Fibroblast of villous mesenchyme (primary cell): ENCODE data around the gene MAP1A. TPM values are rescaled to one million over a fixed set of nuclear protein-coding genes. Genes with fewer than 3 reads are reported as not detected.

Experiments used
- DNase-seq: peaks from one replicate; pipeline ENCODE4 v3.0.0-alpha.2; 2010; ENCODE audit warnings: low read depth
- H3K4me3 ChIP-seq: 2 replicates; pipeline ENCODE4 v1.5.1; 2011; ENCODE audit warnings: low read depth, mild to moderate bottlenecking, low read length
- total RNA-seq: library from RNA; depleted of rRNA; stranded (reverse); fragments of >200 nt; gene quantifications from 2 replicates; pipeline ENCODE4 v1.2.3, GENCODE V29; 2012
- TF ChIP-seq, protein P1 (sequence below): IDR thresholded peaks from 2 replicates; pipeline ENCODE4 v1.5.1; 2012; ENCODE audit warnings: low read depth, mild to moderate bottlenecking, low read length; ENCODE audit not compliant: insufficient read depth

The MAP1A gene
- total RNA-seq, 1 donor = 60.9 TPM

DNA sequence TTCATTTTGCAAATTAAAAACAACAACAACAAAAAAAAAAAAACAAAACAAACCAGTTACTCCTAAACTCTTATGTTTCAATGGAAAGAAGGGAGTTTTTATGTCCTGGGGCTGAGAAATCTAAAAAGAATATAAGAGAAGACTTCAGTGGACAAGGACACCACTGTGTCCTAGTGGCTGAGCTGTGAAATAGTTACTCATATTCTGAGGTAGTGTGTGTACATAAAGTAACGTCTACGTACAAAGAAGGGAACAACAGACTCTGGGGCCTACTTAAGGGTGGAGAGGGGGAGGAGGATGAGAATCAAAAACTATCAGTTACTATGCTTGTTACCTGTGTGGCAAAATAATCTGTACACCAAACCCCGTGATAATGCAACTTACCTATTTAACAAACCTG, 18.4 kb upstream of the MAP1A start:
- no peak overlapping the region for H3K4me3 ChIP-seq
- TF ChIP-seq, protein P1, sequence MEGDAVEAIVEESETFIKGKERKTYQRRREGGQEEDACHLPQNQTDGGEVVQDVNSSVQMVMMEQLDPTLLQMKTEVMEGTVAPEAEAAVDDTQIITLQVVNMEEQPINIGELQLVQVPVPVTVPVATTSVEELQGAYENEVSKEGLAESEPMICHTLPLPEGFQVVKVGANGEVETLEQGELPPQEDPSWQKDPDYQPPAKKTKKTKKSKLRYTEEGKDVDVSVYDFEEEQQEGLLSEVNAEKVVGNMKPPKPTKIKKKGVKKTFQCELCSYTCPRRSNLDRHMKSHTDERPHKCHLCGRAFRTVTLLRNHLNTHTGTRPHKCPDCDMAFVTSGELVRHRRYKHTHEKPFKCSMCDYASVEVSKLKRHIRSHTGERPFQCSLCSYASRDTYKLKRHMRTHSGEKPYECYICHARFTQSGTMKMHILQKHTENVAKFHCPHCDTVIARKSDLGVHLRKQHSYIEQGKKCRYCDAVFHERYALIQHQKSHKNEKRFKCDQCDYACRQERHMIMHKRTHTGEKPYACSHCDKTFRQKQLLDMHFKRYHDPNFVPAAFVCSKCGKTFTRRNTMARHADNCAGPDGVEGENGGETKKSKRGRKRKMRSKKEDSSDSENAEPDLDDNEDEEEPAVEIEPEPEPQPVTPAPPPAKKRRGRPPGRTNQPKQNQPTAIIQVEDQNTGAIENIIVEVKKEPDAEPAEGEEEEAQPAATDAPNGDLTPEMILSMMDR = no peak
- DNase-seq = no peak

DNA sequence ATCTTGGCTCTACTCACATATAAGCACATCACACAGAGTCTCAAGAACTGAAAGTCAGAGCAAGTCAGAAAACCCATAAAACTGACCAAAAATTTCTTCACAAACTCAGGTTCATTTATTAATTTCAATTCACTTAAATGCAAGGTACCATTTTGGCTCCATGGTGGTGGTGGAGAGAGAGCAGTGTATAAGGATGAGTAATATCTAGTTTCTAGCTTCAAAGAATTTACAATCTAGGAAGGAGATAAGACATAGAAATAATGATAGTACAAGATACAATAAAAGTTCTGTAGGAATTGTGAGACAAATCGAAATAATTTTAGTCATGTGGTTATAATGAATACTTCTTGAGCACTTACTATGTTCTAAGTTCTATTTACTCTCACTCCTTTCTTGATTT, 17.8 kb upstream of the MAP1A start:
- H3K4me3 ChIP-seq = no peak overlapping the region
- TF ChIP-seq, protein P1 = no peak
- DNase-seq = no peak

DNA sequence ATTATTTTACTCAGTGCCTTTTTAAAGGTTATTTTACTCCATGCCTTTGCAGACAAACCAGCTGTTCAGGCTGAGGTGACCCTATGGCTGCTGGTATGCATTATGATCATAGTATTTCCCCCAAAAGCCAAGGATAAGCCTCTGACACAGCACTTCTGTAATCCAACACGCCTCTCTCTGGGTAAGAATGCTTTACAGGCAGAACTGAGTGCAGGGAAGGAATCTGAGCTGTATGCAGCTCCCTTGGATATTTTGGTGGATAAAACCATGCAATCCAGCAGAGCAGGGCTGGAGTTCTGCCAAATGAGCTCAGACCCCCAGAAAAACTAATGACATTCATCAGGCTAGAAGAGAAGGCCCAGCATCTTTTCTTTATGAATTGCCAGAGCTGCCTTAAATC, 11.7 kb upstream of the MAP1A start:
- TF ChIP-seq, protein P1 = no peak
- DNase-seq = peak; percentile 63
- no peak overlapping the region for H3K4me3 ChIP-seq

DNA sequence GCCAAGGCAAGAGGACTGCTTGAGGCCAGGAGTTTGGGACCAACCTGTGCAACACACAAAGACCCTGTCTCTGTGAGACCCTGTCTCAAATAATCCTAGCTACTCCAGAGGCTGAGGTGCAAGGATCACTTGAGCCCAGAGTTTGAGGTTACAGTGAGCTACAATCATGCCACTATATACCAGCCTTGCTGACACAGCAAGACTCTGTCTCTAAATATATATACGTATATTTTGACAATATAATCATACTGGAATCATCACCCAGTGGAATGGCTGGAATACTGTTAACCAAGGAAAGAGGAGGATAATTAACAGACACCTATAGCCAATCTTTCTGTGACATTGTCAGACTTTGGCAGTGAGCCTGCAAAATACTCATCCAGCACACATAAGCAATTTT, 9.0 kb upstream of the MAP1A start:
- TF ChIP-seq, protein P1 = no peak
- no peak overlapping the region for H3K4me3 ChIP-seq
- no peak for DNase-seq

DNA sequence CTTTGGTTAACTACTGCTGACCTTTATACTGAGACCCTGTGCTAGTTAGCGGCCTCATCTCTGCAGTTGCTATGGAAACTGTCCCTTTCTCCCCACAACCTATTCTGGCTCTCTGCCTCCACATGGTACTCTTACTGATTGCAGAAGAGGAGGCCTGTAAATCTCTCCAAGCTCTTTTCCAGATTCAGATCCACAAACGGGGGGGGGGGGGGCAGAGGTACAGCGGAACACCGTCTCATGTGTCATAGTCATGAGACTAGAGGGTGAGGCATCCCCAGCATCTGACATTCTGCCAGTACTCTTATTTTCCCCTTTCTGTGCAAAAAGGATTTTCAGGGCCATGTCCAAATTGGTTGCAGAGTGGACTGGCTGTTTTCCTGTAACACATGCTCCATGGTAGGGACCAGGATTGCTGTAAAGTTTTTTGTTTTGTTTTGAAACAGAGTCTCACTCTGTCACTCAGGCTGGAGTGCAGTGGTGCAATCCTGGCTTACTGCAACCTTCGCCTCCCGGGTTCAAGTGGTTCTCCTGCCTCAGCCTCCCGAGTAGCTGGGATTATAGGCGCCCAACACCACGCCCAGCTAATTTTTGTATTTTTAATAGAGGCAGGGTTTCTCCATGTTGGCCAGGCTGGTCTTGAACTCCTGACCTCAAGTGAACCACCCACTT, 8.3 kb upstream of the MAP1A start:
- peak overlapping the region; percentile 67 for H3K4me3 ChIP-seq
- peak; percentile 66 for DNase-seq
- TF ChIP-seq, protein P1 = no peak

DNA sequence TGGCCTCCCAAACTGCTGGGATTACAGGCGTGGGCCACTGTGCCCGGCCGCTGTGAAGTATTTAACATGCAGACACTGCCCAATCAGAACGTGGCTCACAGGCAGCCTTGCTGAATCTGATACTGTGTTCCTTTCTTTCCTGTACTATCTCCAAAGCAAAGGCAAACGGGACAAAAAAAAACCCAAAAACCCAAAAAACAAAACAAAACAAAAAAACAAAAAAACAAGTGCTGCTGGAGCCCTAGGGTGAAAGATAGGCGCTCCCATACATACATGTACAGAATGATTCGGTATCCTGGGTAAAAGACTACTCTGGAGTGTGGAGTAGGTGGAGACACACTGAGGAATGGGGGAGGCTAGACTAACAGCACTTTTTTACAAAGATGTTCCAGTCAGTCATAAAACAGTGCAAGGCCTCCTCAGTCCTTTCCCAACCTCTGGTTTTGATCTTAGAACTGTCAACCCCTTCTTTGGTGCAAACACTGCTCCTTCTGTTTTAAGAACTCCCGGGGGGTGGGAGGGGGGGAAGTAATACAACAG, 7.7 kb upstream of the MAP1A start:
- peak overlapping the region; percentile 67 for H3K4me3 ChIP-seq
- TF ChIP-seq, protein P1 = no peak
- DNase-seq = peak; percentile 63
